WTC11 (cell line): ENCODE results near the gene VPS4A. TPM values are rescaled to one million over a fixed set of nuclear protein-coding genes. Genes with fewer than 3 reads are reported as not detected.

ENCODE experiments used
- ATAC-seq: fragments of 200-7000 bp; cut with Tn5 transposase; 2 replicates; pipeline ENCODE4 v1.10.0; 2021; ENCODE audit warnings: mild to moderate bottlenecking, moderate library complexity
- CTCF ChIA-PET: fragments of 300-600 bp; sonication (Branson Sonifier 250); formaldehyde crosslinking; loops from one replicate; lab custom pipeline; 2021; ENCODE audit warnings: antibody characterized with exemption; lab: Charles Lee
- POLR2A ChIA-PET: fragments of 350-600 bp; sonication (Branson Sonifier 250); formaldehyde crosslinking; loops from one replicate; lab custom pipeline; 2021; ENCODE audit warnings: antibody characterized with exemption; lab: Charles Lee
- DNase-seq: peaks from one replicate; pipeline ENCODE4 v3.0.0; 2021; ENCODE audit warnings: low spot score
- H3K27ac Mint-ChIP-seq: 2 replicates; pipeline ENCODE4 v1.8.0; 2021; ENCODE audit warnings: mixed read lengths
- H3K27me3 Mint-ChIP-seq: 2 replicates; pipeline ENCODE4 v1.8.0; 2021; ENCODE audit warnings: low read depth, mild to moderate bottlenecking, moderate library complexity, mixed read lengths
- H3K36me3 Mint-ChIP-seq: 2 replicates; pipeline ENCODE4 v1.8.0; 2021; ENCODE audit warnings: mixed read lengths
- H3K4me1 Mint-ChIP-seq: 2 replicates; pipeline ENCODE4 v1.8.0; 2022; ENCODE audit warnings: mixed read lengths
- H3K4me3 Mint-ChIP-seq: 2 replicates; pipeline ENCODE4 v1.8.0; 2021; ENCODE audit warnings: mild to moderate bottlenecking, moderate library complexity, mixed read lengths
- H3K9me3 Mint-ChIP-seq: 2 replicates; pipeline ENCODE4 v1.8.0; 2021; ENCODE audit warnings: mixed read lengths
- E2F4 ChIP-seq: sonication (generic); formaldehyde crosslinking; IDR thresholded peaks from 2 replicates; pipeline ENCODE4 v1.8.1; 2022; ENCODE audit warnings: low read depth, mild to moderate bottlenecking, moderate library complexity, missing genetic modification reagents, borderline replicate concordance
- ERG ChIP-seq: fragments of 250-450 bp; sonication (Bioruptor Pico); IDR thresholded peaks from 2 replicates; pipeline ENCODE4 v1.8.0; 2021; ENCODE audit warnings: mild to moderate bottlenecking
- FOXJ3 ChIP-seq: sonication (generic); formaldehyde crosslinking; IDR thresholded peaks from 2 replicates; pipeline ENCODE4 v1.9.0; 2021; ENCODE audit warnings: missing genetic modification reagents, mild to moderate bottlenecking, borderline replicate concordance
- FOXK1 ChIP-seq: sonication (generic); formaldehyde crosslinking; IDR thresholded peaks from 2 replicates; pipeline ENCODE4 v1.8.0; 2022; ENCODE audit warnings: mild to moderate bottlenecking, moderate library complexity, missing genetic modification reagents
- FOXP1 ChIP-seq: sonication (generic); formaldehyde crosslinking; IDR thresholded peaks from 2 replicates; pipeline ENCODE4 v1.8.0; 2022; ENCODE audit warnings: missing genetic modification reagents, mild to moderate bottlenecking, moderate library complexity, borderline replicate concordance
- HMGA2 ChIP-seq: fragments of 250-450 bp; sonication (Bioruptor Pico); IDR thresholded peaks from 2 replicates; pipeline ENCODE4 v1.4.0; 2021; ENCODE audit warnings: mild to moderate bottlenecking, moderate library complexity
- MXD4 ChIP-seq: fragments of 250-450 bp; sonication (Bioruptor Pico); IDR thresholded peaks from 2 replicates; pipeline ENCODE4 v1.8.0; 2021; ENCODE audit warnings: mild to moderate bottlenecking, moderate library complexity, borderline replicate concordance
- MYBL2 ChIP-seq: sonication (generic); formaldehyde crosslinking; IDR thresholded peaks from 2 replicates; pipeline ENCODE4 v1.8.1; 2023; ENCODE audit warnings: mild to moderate bottlenecking, moderate library complexity, missing genetic modification reagents
- NFATC4 ChIP-seq: fragments of 250-450 bp; sonication (Bioruptor Pico); IDR thresholded peaks from 2 replicates; pipeline ENCODE4 v1.9.0; 2021; ENCODE audit warnings: mild to moderate bottlenecking
- NR3C1 ChIP-seq: sonication (generic); formaldehyde crosslinking; conservative IDR thresholded peaks from 2 replicates; pipeline ENCODE4 v1.8.1; 2023; ENCODE audit warnings: low read depth, mild to moderate bottlenecking, missing genetic modification reagents
- PRDM15 ChIP-seq: sonication (generic); formaldehyde crosslinking; IDR thresholded peaks from 2 replicates; pipeline ENCODE4 v1.8.0; 2022; ENCODE audit warnings: missing genetic modification reagents
- PREB ChIP-seq: sonication (generic); formaldehyde crosslinking; IDR thresholded peaks from 2 replicates; pipeline ENCODE4 v1.8.1; 2022; ENCODE audit warnings: mild to moderate bottlenecking, missing genetic modification reagents, moderate library complexity, borderline replicate concordance
- TEAD1 ChIP-seq: sonication (generic); formaldehyde crosslinking; IDR thresholded peaks from 2 replicates; pipeline ENCODE4 v1.8.0; 2022; ENCODE audit warnings: mild to moderate bottlenecking, missing genetic modification reagents
- ZNF121 ChIP-seq: sonication (generic); formaldehyde crosslinking; IDR thresholded peaks from 2 replicates; pipeline ENCODE4 v1.8.0; 2023; ENCODE audit warnings: missing genetic modification reagents
- total RNA-seq: library from RNA; stranded (reverse); gene quantifications from 3 replicates; pipeline ENCODE4 v1.2.3, GENCODE V29; 2021
- TF ChIP-seq, protein P1 (sequence below): sonication (generic); formaldehyde crosslinking; IDR thresholded peaks from 2 replicates; pipeline ENCODE4 v1.8.0; 2022; ENCODE audit warnings: mild to moderate bottlenecking, missing genetic modification reagents
- TF ChIP-seq, protein P2 (sequence below): fragments of 250-450 bp; sonication (Bioruptor Pico); IDR thresholded peaks from 2 replicates; pipeline ENCODE4 v1.9.0; 2021; ENCODE audit warnings: moderate library complexity, mild to moderate bottlenecking, inconsistent platforms, borderline replicate concordance

VPS4A gene
- total RNA-seq, 1 experiment from 2014 or later, result 28.3 TPM

- TF ChIP-seq, protein P1, sequence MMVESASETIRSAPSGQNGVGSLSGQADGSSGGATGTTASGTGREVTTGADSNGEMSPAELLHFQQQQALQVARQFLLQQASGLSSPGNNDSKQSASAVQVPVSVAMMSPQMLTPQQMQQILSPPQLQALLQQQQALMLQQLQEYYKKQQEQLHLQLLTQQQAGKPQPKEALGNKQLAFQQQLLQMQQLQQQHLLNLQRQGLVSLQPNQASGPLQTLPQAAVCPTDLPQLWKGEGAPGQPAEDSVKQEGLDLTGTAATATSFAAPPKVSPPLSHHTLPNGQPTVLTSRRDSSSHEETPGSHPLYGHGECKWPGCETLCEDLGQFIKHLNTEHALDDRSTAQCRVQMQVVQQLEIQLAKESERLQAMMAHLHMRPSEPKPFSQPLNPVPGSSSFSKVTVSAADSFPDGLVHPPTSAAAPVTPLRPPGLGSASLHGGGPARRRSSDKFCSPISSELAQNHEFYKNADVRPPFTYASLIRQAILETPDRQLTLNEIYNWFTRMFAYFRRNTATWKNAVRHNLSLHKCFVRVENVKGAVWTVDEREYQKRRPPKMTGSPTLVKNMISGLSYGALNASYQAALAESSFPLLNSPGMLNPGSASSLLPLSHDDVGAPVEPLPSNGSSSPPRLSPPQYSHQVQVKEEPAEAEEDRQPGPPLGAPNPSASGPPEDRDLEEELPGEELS (CRISPR knock-in tag), result no peak
- no peak for TF ChIP-seq E2F4 (CRISPR knock-in tag)
- no peak for TF ChIP-seq MXD4 (CRISPR knock-in tag)
These were observed 34.8 kb downstream of the VPS4A start (continued) for GRCh38 chr16:69345923-69346322.

GRCh38 chr16:69346683-69347082 lies 35.5 kb downstream of the VPS4A start:
- H3K9me3 Mint-ChIP-seq, result no peaks in the 10 kb centered on the region
- no peaks in the 10 kb centered on the region for H3K4me1 Mint-ChIP-seq
- no peak overlapping the region for H3K27ac Mint-ChIP-seq
- H3K4me3 Mint-ChIP-seq, result no peak overlapping the region
- CTCF ChIA-PET, result no interaction called here
- TF ChIP-seq NR3C1 (CRISPR knock-in tag), result no peak
- no peak for TF ChIP-seq FOXP1 (CRISPR knock-in tag)
- no peak for TF ChIP-seq HMGA2 (CRISPR knock-in tag)
- TF ChIP-seq NFATC4, result no peak
- no peak for TF ChIP-seq TEAD1
- TF ChIP-seq FOXK1, result no peak
- TF ChIP-seq ERG (CRISPR knock-in tag), result no peak
- no peak for TF ChIP-seq MYBL2 (CRISPR knock-in tag)
- TF ChIP-seq, protein P2, sequence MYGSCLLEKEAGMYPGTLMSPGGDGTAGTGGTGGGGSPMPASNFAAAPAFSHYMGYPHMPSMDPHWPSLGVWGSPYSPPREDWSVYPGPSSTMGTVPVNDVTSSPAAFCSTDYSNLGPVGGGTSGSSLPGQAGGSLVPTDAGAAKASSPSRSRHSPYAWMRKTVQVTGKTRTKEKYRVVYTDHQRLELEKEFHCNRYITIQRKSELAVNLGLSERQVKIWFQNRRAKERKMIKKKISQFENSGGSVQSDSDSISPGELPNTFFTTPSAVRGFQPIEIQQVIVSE, result no peak
- no peak for TF ChIP-seq PREB (CRISPR knock-in tag)
- TF ChIP-seq E2F4 (CRISPR knock-in tag), result no peak
- TF ChIP-seq ZNF121, result no peak
- TF ChIP-seq PRDM15 (CRISPR knock-in tag), result no peak
- no peak for TF ChIP-seq FOXJ3
- TF ChIP-seq, all 79 proteins: peak for 0
- POLR2A ChIA-PET, result no interaction called here
- Mint-ChIP-seq H3K27me3 (no peaks in the 10 kb centered on the region), H3K36me3 (peaks cover 13% of the 10 kb centered on the region)
- no peak for ATAC-seq
- DNase-seq, result no peak
